ENCODE results near the gene TRPM2. TPM values are rescaled to one million over a fixed set of nuclear protein-coding genes. Genes with fewer than 3 reads are reported as not detected.

Gene TRPM2
- 0.09 to 0.16 TPM (median 0.09 TPM) in 3 replicates for total RNA-seq

DNA sequence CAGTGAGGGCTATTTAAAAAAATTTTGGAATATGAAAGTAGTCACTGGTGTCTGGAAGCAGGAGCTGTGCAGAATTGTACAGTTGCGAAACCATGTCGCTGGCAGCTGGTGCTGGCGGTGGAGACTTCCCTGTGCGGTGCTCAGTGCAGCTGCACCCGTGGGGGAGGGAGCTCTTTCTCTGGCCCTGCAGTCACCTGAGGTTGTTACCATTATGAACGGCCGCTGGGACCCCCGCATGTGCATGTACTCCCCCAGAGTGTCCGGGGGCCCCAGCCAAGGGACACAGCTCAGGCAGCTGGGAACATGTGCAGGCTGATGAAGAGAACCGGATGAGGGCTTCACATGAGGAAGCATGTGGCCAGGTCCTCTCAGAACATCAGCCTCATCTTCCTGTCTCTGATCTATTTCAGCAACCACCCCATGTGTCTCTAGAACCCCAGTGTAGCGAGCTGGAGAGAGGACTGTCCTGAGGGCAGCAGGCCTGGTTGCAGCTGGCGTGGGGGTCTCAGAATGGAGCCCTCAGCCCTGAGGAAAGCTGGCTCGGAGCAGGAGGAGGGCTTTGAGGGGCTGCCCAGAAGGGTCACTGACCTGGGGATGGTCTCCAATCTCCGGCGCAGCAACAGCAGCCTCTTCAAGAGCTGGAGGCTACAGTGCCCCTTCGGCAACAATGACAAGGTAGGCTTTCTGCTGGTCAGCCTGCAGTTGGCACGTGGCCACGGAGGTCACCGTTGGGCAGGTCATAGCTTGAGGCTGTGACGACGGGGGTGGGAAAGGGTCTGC, at the start of gene TRPM2:
TRPM2 (plus strand) TSS at position 431 of the 780 bp plus-strand sequence; CDS start at position 511, 80 bp downstream.
- DNase-seq (ENCODE audit: low spot score in 2 of 2, unreplicated experiment in 2 of 2), result no peak
- H3K4me3 Mint-ChIP-seq, result no peak within 1 kb of the TSS
- peaks cover 2% of the 10 kb centered on the region for H3K27me3 Mint-ChIP-seq (ENCODE audit: low read depth)
- TF ChIP-seq, protein P1, sequence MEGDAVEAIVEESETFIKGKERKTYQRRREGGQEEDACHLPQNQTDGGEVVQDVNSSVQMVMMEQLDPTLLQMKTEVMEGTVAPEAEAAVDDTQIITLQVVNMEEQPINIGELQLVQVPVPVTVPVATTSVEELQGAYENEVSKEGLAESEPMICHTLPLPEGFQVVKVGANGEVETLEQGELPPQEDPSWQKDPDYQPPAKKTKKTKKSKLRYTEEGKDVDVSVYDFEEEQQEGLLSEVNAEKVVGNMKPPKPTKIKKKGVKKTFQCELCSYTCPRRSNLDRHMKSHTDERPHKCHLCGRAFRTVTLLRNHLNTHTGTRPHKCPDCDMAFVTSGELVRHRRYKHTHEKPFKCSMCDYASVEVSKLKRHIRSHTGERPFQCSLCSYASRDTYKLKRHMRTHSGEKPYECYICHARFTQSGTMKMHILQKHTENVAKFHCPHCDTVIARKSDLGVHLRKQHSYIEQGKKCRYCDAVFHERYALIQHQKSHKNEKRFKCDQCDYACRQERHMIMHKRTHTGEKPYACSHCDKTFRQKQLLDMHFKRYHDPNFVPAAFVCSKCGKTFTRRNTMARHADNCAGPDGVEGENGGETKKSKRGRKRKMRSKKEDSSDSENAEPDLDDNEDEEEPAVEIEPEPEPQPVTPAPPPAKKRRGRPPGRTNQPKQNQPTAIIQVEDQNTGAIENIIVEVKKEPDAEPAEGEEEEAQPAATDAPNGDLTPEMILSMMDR (IDR thresholded peaks at IDR 0.05; ENCODE audit: unreplicated experiment), result no peak
- no peak within 1 kb of the TSS for H3K27ac Mint-ChIP-seq
- H3K9me3 Mint-ChIP-seq, result no peaks in the 10 kb centered on the region
- no peaks in the 10 kb centered on the region for H3K4me1 Mint-ChIP-seq
- no peaks in the 10 kb centered on the region for H3K36me3 Mint-ChIP-seq

DNA sequence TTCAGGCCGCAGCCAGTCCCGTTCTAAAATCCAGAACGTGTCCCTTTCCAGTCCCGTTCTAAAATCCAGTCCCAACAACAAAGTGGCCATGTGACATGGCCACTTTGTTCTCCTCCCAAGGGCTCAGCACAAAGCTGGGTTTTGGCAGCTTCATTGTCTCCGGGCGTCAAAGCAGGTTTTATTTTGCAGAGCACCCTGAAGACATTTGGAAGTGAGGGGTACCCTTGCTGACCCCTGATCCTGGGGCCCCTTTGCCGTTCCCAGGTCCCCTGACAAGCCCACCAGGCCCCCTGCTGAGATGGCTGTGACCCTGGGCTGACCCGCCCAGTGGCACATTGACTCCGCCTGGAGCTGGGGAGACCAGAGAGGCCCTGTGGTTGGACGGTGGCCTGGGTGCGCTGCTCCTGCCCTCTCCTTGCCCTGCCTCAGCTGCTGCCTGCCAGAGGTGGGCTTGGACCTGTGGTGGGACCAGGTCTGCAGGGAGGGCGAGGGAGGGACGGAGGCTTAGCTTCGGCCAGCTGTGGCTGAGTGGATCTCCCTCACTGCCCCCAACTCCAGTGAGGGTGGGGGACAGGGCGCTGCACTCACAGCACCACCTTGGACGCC, 49.3 kb upstream of the TRPM2 start:
- Mint-ChIP-seq H3K4me1 (peaks cover 36% of the 10 kb centered on the region), H3K4me3 (no peak overlapping the region), H3K27ac (no peak overlapping the region), H3K27me3 (ENCODE audit: low read depth) (no peaks in the 10 kb centered on the region), H3K9me3 (no peaks in the 10 kb centered on the region), H3K36me3 (peaks cover 3% of the 10 kb centered on the region)
- no peak for DNase-seq (ENCODE audit: low spot score in 2 of 2, unreplicated experiment in 2 of 2)
- TF ChIP-seq, protein P1 (IDR thresholded peaks at IDR 0.05; ENCODE audit: unreplicated experiment), result no peak

DNA sequence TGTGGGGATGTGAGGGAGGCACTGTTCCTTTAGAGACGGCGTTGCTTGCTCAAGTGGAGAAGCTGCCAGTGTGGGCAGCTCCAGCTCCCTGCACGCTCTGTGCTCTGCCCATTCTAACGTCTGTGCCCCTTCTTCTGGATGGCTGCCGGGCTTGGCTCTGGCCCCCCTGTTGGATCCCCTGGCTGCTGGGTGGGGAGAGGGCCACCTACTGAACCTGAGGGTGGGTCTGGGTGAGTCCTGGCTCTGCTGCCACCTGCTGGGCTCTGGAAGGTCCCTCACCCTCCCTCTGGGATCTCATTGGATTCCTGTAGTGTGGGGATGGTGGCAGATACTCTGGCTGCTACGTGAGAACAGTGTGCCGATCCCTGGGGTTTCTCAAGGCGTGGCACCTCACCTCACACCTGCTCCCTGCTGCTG, 48.5 kb upstream of the TRPM2 start:
- peak in 1 of 2 experiments; percentile 70 for DNase-seq (ENCODE audit: low spot score in 2 of 2, unreplicated experiment in 2 of 2)
- H3K4me3 Mint-ChIP-seq, result no peak overlapping the region
- no peaks in the 10 kb centered on the region for H3K9me3 Mint-ChIP-seq
- peak overlapping the region; percentile 91 for H3K27ac Mint-ChIP-seq
- no peaks in the 10 kb centered on the region for H3K27me3 Mint-ChIP-seq (ENCODE audit: low read depth)
- TF ChIP-seq, protein P1 (IDR thresholded peaks at IDR 0.05; ENCODE audit: unreplicated experiment), result peak; percentile 48
- H3K4me1 Mint-ChIP-seq, result peaks cover 33% of the 10 kb centered on the region
- peaks cover 3% of the 10 kb centered on the region for H3K36me3 Mint-ChIP-seq

DNA sequence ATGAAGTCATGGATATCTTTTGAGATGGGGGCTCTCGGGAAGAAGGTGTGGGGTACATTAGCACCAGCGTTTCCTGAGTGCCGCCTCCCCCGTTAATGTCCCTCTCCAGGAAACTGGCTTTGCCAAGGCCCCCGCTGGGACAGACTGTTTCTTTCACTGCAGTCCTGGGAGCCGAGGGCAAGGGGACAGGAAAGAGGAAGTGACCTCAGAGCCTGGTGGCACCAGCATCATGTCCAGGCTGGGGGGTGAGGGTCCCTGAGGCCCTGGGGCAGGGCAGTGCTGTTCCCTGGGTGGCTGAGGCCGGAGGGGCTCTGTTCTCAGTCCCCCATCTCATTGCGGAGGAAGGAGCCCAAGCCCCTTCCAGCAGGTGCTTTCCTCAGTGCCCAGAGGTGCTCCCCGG, 47.7 kb upstream of the TRPM2 start:
- Mint-ChIP-seq H3K27ac (no peak overlapping the region), H3K27me3 (ENCODE audit: low read depth) (no peaks in the 10 kb centered on the region), H3K4me3 (no peak overlapping the region), H3K36me3 (peaks cover 3% of the 10 kb centered on the region), H3K4me1 (peaks cover 33% of the 10 kb centered on the region), H3K9me3 (no peaks in the 10 kb centered on the region)
- no peak for DNase-seq (ENCODE audit: low spot score in 2 of 2, unreplicated experiment in 2 of 2)
- TF ChIP-seq, protein P1 (IDR thresholded peaks at IDR 0.05; ENCODE audit: unreplicated experiment), result no peak

DNA sequence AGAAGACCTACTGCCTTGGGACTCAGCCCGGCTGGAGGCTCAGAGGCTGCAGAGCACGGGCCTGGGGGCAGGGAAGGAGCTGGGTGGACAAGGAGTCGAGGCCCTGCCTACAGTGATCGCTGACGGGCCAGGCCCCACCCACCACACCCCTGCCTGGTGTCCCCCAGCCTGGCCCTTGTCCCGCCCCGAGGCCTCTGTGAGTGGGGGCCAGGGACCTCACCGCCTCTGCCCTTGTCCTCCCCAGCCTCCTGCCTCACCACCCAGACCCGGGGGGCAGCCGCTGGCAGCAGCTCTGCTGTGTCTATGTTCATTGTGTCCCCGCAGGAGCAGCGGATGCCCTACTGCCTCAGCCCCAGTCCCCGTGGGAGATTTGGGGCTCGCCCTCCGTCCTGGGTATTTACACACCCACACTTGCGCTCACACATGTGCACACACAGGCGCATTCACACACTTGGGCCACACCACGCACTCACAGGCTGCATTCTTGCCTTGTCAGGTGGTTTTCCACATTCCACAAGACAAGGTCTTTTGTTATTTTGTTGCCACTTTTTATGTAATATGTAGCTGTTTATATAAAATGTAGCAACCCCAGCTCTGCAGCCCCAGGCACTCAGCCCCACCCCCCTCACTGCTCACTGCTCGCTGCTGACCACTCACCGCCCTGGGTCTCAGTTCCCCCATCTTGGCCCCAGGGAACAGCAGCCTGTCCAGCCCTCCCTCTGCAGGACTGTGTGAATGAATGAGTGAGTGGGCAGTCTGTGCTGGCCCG, 46.3 kb upstream of the TRPM2 start:
- TF ChIP-seq, protein P1 (IDR thresholded peaks at IDR 0.05; ENCODE audit: unreplicated experiment), result no peak
- H3K27ac Mint-ChIP-seq, result peak overlapping the region; percentile 92
- no peaks in the 10 kb centered on the region for H3K27me3 Mint-ChIP-seq (ENCODE audit: low read depth)
- peaks cover 8% of the 10 kb centered on the region for H3K36me3 Mint-ChIP-seq
- no peak overlapping the region for H3K4me3 Mint-ChIP-seq
- peaks cover 26% of the 10 kb centered on the region for H3K4me1 Mint-ChIP-seq
- H3K9me3 Mint-ChIP-seq, result no peaks in the 10 kb centered on the region
- no peak for DNase-seq (ENCODE audit: low spot score in 2 of 2, unreplicated experiment in 2 of 2)

Data from mesothelial cell of epicardium (in vitro differentiated cells).